PC-9 (cell line): ENCODE measurements around the gene ERBB4. TPM values are rescaled to one million over a fixed set of nuclear protein-coding genes. Genes with fewer than 3 reads are reported as not detected.
A peak's percentile ranks its signal among the peaks of the same experiment; 100 is the strongest.

Experiments used
- BruUV-seq: library from RNA; stranded (reverse); fragments of 400-500 nt; replicated peaks from 2 replicates; lab custom pipeline; 2021; lab: Mats Ljungman, UMichigan
- CTCF ChIA-PET: fragments of 300-600 bp; sonication (Branson Sonifier 250); formaldehyde crosslinking; loops from one replicate; lab custom pipeline; 2022; ENCODE audit warnings: antibody characterized with exemption; lab: Charles Lee
- POLR2A ChIA-PET: fragments of 300-600 bp; sonication (Branson Sonifier 250); formaldehyde crosslinking; loops from one replicate; lab custom pipeline; 2022; ENCODE audit warnings: antibody characterized with exemption; ENCODE audit not compliant: unreplicated experiment; lab: Charles Lee
- DNase-seq, 2 experiments: peaks; one replicate each; pipeline versions ENCODE4 v3.0.0 to v3.0.0-alpha.2; 2015 to 2022; ENCODE audit warnings: mixed read lengths in 1 of 2
- H2AFZ ChIP-seq: fragments of 200-600 bp; sonication (generic); 2 replicates; pipeline ENCODE4 v1.8.1; 2017; ENCODE audit warnings: antibody characterized with exemption
- H3F3A ChIP-seq: fragments of 200-600 bp; sonication (generic); 2 replicates; pipeline ENCODE4 v1.8.1; 2017; ENCODE audit warnings: antibody characterized with exemption, mild to moderate bottlenecking, low read depth; ENCODE audit not compliant: insufficient read depth
- H3K27ac ChIP-seq: fragments of 200-600 bp; sonication (generic); 2 replicates; pipeline ENCODE4 v1.6.1; 2016; ENCODE audit warnings: mixed run types
- H3K27me3 ChIP-seq: fragments of 200-600 bp; sonication (generic); 2 replicates; pipeline ENCODE4 v1.6.1; 2016; ENCODE audit warnings: low read depth, mixed run types; ENCODE audit not compliant: insufficient read depth
- H3K36me3 ChIP-seq: fragments of 200-600 bp; sonication (generic); 2 replicates; pipeline ENCODE4 v1.6.1; 2016; ENCODE audit warnings: low read depth, mixed run types
- H3K4me1 ChIP-seq: fragments of 200-600 bp; sonication (generic); replicated peaks from 2 replicates; pipeline ENCODE4 v1.6.1; 2016; ENCODE audit warnings: mixed run types; ENCODE audit not compliant: insufficient read depth
- H3K4me2 ChIP-seq: fragments of 200-600 bp; sonication (generic); 2 replicates; pipeline ENCODE4 v1.6.1; 2017; ENCODE audit warnings: mixed run types
- H3K4me3 ChIP-seq: fragments of 200-600 bp; sonication (generic); 2 replicates; pipeline ENCODE4 v1.6.1; 2016; ENCODE audit warnings: mixed run types
- H3K79me2 ChIP-seq: fragments of 200-600 bp; sonication (generic); 2 replicates; pipeline ENCODE4 v1.6.1; 2017; ENCODE audit warnings: low read depth, mixed run types
- H3K9me2 ChIP-seq: fragments of 200-600 bp; sonication (generic); 2 replicates; pipeline ENCODE4 v1.8.1; 2017; ENCODE audit warnings: mild to moderate bottlenecking; ENCODE audit not compliant: insufficient read depth
- H3K9me3 ChIP-seq: fragments of 200-600 bp; sonication (generic); 2 replicates; pipeline ENCODE4 v1.8.1; 2016; ENCODE audit warnings: low read depth; ENCODE audit not compliant: insufficient read depth
- H4K20me1 ChIP-seq: fragments of 200-600 bp; sonication (generic); 2 replicates; pipeline ENCODE4 v1.8.1; 2017; ENCODE audit not compliant: insufficient read depth
- CTCF ChIP-seq: fragments of 200-600 bp; sonication (generic); conservative IDR thresholded peaks from 2 replicates; pipeline ENCODE4 v1.6.1; 2017; ENCODE audit warnings: mixed run types, antibody characterized with exemption, mild to moderate bottlenecking, moderate library complexity
- EZH2 ChIP-seq: fragments of 200-600 bp; sonication (generic); IDR thresholded peaks from 2 replicates; pipeline ENCODE4 v1.8.0; 2017; ENCODE audit warnings: antibody characterized with exemption, low read depth
- intact Hi-C: fragments of 100-400 bp; cut with micrococcal nuclease; formaldehyde crosslinking; loops from one replicate; pipeline ENCODE4 v1.10.0; 2022; ENCODE audit not compliant: unreplicated experiment
- total RNA-seq: library from RNA; stranded (reverse); gene quantifications from 2 replicates; pipeline ENCODE4 v1.2.3, GENCODE V29; 2021

ERBB4 gene
- total RNA-seq, 1 experiment from 2014 or later, result not detected

GRCh38 chr2:212153923-212154322 lies 384.7 kb downstream of the ERBB4 start:
- Histone ChIP-seq H3K27me3 (no peaks in the 10 kb centered on the region), H3K79me2 (no peaks in the 10 kb centered on the region), H4K20me1 (no peaks in the 10 kb centered on the region), H3K9me3 (no peaks in the 10 kb centered on the region), H3K9me2 (no peaks in the 10 kb centered on the region), H3K4me2 (no peak overlapping the region), H3K36me3 (no peaks in the 10 kb centered on the region), H3K4me1 (no peaks in the 10 kb centered on the region), H2AFZ (no peak overlapping the region), H3F3A (no peaks in the 10 kb centered on the region), H3K4me3 (no peak overlapping the region), H3K27ac (no peak overlapping the region)
- TF ChIP-seq EZH2 (no peak), CTCF (no peak)
- CTCF ChIA-PET, result no interaction called here
- intact Hi-C loops, result no loop called here
- no peak for DNase-seq
- BruUV-seq, result no TSS peak
- POLR2A ChIA-PET, result no interaction called here

DNA sequence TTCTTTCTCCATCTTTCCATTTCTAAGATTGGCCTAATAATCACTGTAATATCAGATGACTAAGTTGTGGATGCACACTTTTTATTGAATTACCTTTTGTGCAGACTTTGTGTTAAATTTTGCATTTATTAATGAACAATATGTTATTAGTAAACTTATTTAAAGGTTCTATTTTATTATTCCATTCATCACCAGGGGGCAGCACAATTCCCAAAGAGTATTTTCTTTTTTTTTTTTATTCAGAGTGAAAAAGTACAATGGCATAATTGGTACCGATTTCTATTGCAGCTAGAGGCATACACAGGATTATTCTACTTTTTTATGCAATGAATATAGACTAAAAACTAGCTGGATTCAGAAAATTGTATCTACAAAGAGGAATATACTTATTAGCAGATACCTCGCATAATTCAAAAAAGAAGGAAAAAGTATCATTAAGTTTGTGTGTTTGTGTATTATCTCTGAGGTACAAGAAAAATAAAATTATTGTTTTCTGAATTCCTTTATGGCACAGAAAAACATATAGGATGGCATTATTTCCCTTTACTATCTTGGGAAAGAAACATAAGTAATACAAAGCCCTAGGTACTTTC lies 390.6 kb downstream of the ERBB4 start:
- Histone ChIP-seq H3K4me2 (no peak overlapping the region), H3K79me2 (no peaks in the 10 kb centered on the region), H2AFZ (no peak overlapping the region), H3K27ac (no peak overlapping the region), H3K27me3 (no peaks in the 10 kb centered on the region), H3K36me3 (no peaks in the 10 kb centered on the region), H4K20me1 (no peaks in the 10 kb centered on the region), H3K4me1 (no peaks in the 10 kb centered on the region), H3K9me3 (no peaks in the 10 kb centered on the region), H3F3A (no peaks in the 10 kb centered on the region), H3K4me3 (no peak overlapping the region), H3K9me2 (no peaks in the 10 kb centered on the region)
- no peak for DNase-seq
- intact Hi-C loops, result loop anchor here (1.0 to 5.0 kb wide), 2 partner anchors 372 to 401 kb away; no protein-coding TSS in a partner anchor
- peak; percentile 64 for TF ChIP-seq CTCF
- TF ChIP-seq EZH2, result no peak
- BruUV-seq, result no TSS peak
- ChIA-PET CTCF (no interaction called here), POLR2A (no interaction called here)

DNA sequence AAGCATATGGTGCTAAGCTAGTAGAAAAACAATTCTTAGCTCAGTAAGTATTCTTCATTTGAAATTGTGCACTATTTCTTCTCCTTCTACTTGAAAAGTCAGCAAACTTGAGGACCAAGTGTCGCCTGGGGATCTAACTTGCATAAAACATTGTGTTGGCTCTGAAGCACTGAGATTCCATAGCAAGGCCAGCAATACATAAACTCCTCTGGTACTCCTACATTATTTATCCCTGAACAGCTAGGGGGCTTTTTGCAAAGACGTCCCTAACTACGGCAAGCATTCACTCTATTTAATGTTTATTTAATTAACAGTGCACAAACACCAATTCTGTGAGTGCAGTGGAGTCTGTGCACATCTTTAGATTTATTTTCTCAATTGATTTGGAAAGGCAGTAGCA lies 392.2 kb downstream of the ERBB4 start:
- intact Hi-C loops, result loop anchor here (5.0 kb wide), 1 partner anchor 399 kb away; no protein-coding TSS in a partner anchor
- Histone ChIP-seq H3K4me2 (no peak overlapping the region), H3K27ac (no peak overlapping the region), H3K36me3 (no peaks in the 10 kb centered on the region), H2AFZ (no peak overlapping the region), H3K9me2 (no peaks in the 10 kb centered on the region), H3F3A (no peaks in the 10 kb centered on the region), H3K9me3 (no peaks in the 10 kb centered on the region), H4K20me1 (no peaks in the 10 kb centered on the region), H3K4me3 (no peak overlapping the region), H3K27me3 (no peaks in the 10 kb centered on the region), H3K79me2 (no peaks in the 10 kb centered on the region), H3K4me1 (no peaks in the 10 kb centered on the region)
- TF ChIP-seq CTCF, result no peak
- TF ChIP-seq EZH2, result no peak
- no peak for DNase-seq
- ChIA-PET CTCF (interaction anchor here (0.6 kb wide), 3 partner anchors 9 to 691 kb away, joined by 3 to 4 read pairs (median 3); no protein-coding TSS in a partner anchor), POLR2A (no interaction called here)
- BruUV-seq, result no TSS peak
